NB4 (cell line): Measurements from ENCODE around the gene CELSR1.

Experiments
- DNase-seq: peaks from one replicate; pipeline ENCODE4 v3.0.0; 2010; ENCODE audit warnings: low read depth
- H3K4me3 ChIP-seq: one replicate; pipeline ENCODE4 v1.5.1; 2011; ENCODE audit warnings: mild to moderate bottlenecking, low read depth, low read length, moderate library complexity
- MYC ChIP-seq: IDR thresholded peaks from 2 replicates; pipeline ENCODE4 v1.6.1; 2011; ENCODE audit warnings: low read depth, low read length
- POLR2A ChIP-seq: IDR thresholded peaks from 2 replicates; pipeline ENCODE4 v1.6.1; 2011; ENCODE audit warnings: mild to moderate bottlenecking; ENCODE audit not compliant: insufficient read length; ENCODE audit errors: extremely low read depth
- TF ChIP-seq, protein P1 (sequence below): IDR thresholded peaks from 2 replicates; pipeline ENCODE4 v1.6.1; 2011; ENCODE audit warnings: low read depth, low read length
- TF ChIP-seq, protein P2 (sequence below): IDR thresholded peaks from one replicate; pipeline ENCODE4 v1.5.1; 2012; ENCODE audit warnings: low read depth, low read length

The CELSR1 gene

DNA sequence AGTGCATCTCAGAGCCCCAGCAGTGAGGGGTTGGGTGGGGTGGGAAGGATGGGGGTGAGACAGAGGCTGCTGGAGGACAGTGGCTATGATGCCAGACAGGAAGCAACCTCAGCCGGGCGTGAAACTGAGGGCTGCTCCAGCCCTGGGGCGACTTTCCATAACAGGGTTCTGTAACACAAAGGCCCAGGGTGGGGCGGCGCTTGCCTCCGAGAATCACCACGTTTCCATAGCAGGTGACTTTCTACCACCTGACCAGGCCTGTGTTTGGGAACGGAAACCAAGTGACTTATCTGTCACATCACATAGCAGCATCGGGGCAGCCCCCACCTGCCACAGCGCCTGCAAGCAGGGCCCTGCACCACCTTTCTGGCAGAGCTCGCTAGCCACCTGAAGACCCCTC lies 116.2 kb downstream of the CELSR1 start:
- no peak for DNase-seq
- no peak overlapping the region for H3K4me3 ChIP-seq
- TF ChIP-seq, protein P1, sequence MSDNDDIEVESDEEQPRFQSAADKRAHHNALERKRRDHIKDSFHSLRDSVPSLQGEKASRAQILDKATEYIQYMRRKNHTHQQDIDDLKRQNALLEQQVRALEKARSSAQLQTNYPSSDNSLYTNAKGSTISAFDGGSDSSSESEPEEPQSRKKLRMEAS: no peak
- TF ChIP-seq, protein P2, sequence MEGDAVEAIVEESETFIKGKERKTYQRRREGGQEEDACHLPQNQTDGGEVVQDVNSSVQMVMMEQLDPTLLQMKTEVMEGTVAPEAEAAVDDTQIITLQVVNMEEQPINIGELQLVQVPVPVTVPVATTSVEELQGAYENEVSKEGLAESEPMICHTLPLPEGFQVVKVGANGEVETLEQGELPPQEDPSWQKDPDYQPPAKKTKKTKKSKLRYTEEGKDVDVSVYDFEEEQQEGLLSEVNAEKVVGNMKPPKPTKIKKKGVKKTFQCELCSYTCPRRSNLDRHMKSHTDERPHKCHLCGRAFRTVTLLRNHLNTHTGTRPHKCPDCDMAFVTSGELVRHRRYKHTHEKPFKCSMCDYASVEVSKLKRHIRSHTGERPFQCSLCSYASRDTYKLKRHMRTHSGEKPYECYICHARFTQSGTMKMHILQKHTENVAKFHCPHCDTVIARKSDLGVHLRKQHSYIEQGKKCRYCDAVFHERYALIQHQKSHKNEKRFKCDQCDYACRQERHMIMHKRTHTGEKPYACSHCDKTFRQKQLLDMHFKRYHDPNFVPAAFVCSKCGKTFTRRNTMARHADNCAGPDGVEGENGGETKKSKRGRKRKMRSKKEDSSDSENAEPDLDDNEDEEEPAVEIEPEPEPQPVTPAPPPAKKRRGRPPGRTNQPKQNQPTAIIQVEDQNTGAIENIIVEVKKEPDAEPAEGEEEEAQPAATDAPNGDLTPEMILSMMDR: no peak

DNA sequence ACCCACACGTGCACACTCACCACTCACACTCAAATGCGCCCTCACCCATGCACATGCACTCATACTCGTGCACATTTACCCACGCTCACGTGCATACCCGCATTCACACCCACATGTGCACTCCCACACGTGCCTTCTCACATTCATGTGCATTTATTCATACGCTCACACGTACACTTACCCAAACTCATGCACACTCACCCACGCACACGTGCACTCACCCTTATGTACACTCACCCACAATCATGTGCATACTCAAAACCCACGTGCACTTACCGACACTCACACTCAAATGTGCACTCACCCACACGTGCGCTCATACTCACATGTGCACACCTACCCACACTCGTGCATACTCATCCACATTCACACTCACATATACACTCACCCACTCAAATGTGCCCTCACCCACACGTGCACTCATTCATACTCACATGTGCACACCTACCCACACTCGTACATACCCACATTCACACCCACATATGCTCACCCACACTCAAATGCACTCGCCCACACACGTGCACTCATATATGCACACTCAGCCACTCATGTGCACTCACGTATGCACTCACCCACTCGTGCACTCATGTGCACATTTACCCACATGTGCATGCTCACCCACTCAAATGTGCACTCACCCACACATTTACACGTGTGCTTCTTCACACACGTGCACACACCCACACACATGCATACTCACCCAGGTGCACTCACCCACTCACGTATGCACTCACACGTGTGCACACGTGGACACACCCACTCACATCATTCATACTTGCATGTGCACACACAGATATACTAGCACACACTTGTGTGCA lies 117.5 kb downstream of the CELSR1 start:
- DNase-seq: no peak
- no peak overlapping the region for H3K4me3 ChIP-seq
- TF ChIP-seq POLR2A (no peak), MYC (no peak)
- TF ChIP-seq, protein P1: no peak
- TF ChIP-seq, protein P2: no peak

DNA sequence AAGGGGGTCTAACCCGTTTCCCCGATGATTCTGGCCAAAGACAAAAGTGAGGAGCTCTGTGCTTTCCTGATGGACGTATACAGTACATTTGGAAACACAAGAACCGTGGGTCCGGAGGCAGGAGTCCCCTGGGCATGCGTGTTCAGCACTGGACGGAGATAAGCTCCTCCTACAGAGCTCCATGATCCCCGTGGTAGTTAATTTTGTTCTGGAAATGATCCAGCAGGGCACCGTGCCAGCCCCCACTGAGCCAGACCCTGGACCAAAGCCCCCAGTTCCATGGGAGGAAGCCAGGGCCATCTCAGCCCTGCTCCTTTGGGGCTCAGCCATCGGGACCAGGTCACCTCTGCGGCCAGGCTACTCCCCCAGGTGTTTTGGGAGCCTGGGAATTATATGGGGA lies 118.6 kb downstream of the CELSR1 start:
- no peak for DNase-seq
- TF ChIP-seq, protein P1: no peak
- TF ChIP-seq MYC (no peak), POLR2A (no peak)
- TF ChIP-seq, protein P2: no peak
- no peak overlapping the region for H3K4me3 ChIP-seq

DNA sequence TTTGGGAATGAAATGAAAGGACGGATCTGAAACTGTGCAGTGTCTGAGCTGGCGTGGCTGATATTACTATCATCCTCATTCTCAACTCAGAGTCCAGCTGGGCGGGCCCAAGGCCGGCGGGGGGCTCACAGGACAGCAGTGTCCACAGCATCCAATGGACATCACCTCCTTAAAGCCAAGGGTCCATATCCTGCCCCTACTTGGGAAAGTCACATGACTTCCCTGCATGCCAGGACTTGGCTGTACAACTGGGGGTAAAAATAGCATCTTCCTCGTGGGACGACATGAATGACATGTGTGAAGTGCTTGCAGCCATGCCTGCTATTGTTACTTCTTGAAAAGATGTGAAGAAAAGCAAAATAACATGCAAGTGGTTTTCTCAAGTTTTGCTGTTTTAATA lies 119.7 kb downstream of the CELSR1 start:
- TF ChIP-seq POLR2A (no peak), MYC (no peak)
- TF ChIP-seq, protein P1: no peak
- TF ChIP-seq, protein P2: no peak
- no peak overlapping the region for H3K4me3 ChIP-seq
- no peak for DNase-seq

DNA sequence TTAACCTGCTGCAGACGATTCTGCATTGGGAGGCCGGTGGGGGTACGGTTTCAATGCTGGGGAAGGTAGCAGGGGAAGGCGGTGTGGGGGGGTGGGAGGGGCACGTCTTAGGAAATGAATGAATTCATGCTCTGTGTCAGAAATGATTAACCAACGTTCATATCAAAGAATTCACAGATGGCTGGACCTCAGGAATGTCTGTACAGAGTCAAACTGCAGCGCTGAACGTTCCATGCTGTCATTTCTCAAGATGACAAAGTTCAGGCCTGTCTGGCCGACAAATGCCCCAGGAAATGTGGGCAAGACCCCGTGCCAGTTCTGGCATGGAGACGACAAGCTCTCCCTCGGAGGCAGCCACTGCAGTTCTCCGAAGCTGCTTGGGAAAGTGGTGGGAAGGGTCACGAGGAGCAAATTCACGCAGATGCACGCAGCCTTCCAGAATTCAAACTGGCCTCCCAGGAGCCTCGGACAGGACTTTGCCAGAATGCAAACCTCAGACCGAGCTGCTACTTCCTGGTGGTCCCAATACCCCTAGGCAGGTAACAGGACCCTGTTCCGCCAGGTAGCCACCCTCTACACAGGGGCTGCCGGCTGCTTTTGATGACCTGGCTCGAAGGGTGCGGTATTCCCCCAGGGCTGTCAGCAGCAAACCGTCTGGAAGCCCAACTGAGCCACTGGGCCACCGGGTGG lies 120.4 kb downstream of the CELSR1 start:
- H3K4me3 ChIP-seq: no peak overlapping the region
- no peak for DNase-seq
- TF ChIP-seq POLR2A: no peak
- TF ChIP-seq, protein P2: no peak
- TF ChIP-seq, protein P1: no peak
- TF ChIP-seq MYC: no peak
